Ectodermal cell (in vitro differentiated cells): Measurements from ENCODE around the gene HTR6.
"Not testable (repeated sequence)": the region's sequence is repeated elsewhere in the genome, so short reads cannot be mapped to it uniquely, and the experiment has no call there.

Experiments
- H3K27ac ChIP-seq: 2 replicates; pipeline ENCODE4 v1.7.0; 2013; ENCODE audit warnings: mild to moderate bottlenecking, low read depth, low read length; ENCODE audit not compliant: insufficient read depth, poor library complexity, severe bottlenecking
- H3K27me3 ChIP-seq: 2 replicates; pipeline ENCODE4 v1.7.0; 2013; ENCODE audit warnings: mild to moderate bottlenecking, low read length; ENCODE audit not compliant: insufficient read depth, control insufficient read depth, poor library complexity, severe bottlenecking
- H3K36me3 ChIP-seq: one replicate; pipeline ENCODE4 v1.7.0; 2013; ENCODE audit warnings: low read length; ENCODE audit not compliant: control insufficient read depth, insufficient read depth
- H3K4me1 ChIP-seq: one replicate; pipeline ENCODE4 v1.7.0; 2013; ENCODE audit warnings: low read length; ENCODE audit not compliant: control insufficient read depth, insufficient read depth
- H3K4me3 ChIP-seq: 2 replicates; pipeline ENCODE4 v1.7.0; 2013; ENCODE audit warnings: low read depth, low read length, control low read depth; ENCODE audit not compliant: insufficient read depth
- H3K9me3 ChIP-seq: 2 replicates; pipeline ENCODE4 v1.7.0; 2013; ENCODE audit warnings: mild to moderate bottlenecking, low read length, moderate library complexity; ENCODE audit not compliant: control insufficient read depth
- WGBS, 2 experiments: methylation state at CpG; one replicate each; pipeline ENCODE4 v1.1.7; 2013; ENCODE audit warnings: missing lambda C conversion rate in 2 of 2; 5-methylcytosine and 5-hydroxymethylcytosine counted together

Gene HTR6

GRCh38 chr1:19625291-19625937, 39.3 kb upstream of the HTR6 start:
- no peaks in the 10 kb centered on the region for H3K9me3 ChIP-seq
- WGBS, 2 experiments, result 95 to 96% methylated on average over 8 of the region's 8 CpGs
- H3K27me3 ChIP-seq, result no peaks in the 10 kb centered on the region
- no peak overlapping the region for H3K4me3 ChIP-seq
- H3K27ac ChIP-seq, result no peak overlapping the region
- H3K36me3 ChIP-seq, result peaks cover 9% of the 10 kb centered on the region
- H3K4me1 ChIP-seq, result no peaks in the 10 kb centered on the region

- Histone ChIP-seq H3K27me3 (no peaks in the 10 kb centered on the region), H3K9me3 (no peaks in the 10 kb centered on the region), H3K27ac (no peak overlapping the region), H3K4me1 (no peaks in the 10 kb centered on the region), H3K4me3 (no peak overlapping the region), H3K36me3 (peaks cover 9% of the 10 kb centered on the region)
- WGBS, 2 experiments, result 87% methylated on average over 3 of the region's 3 CpGs
Measured at GRCh38 chr1:19628879-19629278, 35.8 kb upstream of the HTR6 start.

- peaks cover 9% of the 10 kb centered on the region for H3K36me3 ChIP-seq
- no peaks in the 10 kb centered on the region for H3K4me1 ChIP-seq
- WGBS, 2 experiments, result 89 to 90% methylated on average over 3 to 4 of the region's 4 CpGs
- no peak overlapping the region for H3K4me3 ChIP-seq
- H3K27ac ChIP-seq, result no peak overlapping the region
- no peaks in the 10 kb centered on the region for H3K9me3 ChIP-seq
- no peaks in the 10 kb centered on the region for H3K27me3 ChIP-seq
Measured at GRCh38 chr1:19629357-19629756, 35.3 kb upstream of the HTR6 start.

DNA sequence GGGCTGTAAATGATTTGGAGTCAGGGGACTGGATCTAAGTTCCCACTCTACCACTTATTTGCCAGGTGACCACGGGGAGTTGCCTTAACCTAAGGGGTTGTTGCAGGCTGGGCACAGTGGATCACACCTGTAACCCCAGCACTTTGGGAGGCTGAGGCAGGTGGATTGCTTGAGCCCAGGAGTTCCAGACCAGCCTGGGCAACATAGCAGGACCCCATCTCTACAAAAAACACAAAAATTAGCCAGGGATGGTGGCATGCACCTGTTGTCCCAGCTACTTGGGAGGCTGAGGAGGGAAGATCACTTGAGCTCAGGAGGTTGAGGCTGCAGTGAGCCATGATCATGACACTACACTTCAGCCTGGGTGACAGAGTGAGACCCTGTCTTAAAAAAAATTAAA, 34.5 kb upstream of the HTR6 start:
- 81 to 94% methylated on average over 1 of the region's 1 CpG for WGBS, 2 experiments

GRCh38 chr1:19630720-19631395, 33.8 kb upstream of the HTR6 start:
- peaks cover 9% of the 10 kb centered on the region for H3K36me3 ChIP-seq
- H3K27ac ChIP-seq, result no peak overlapping the region
- H3K27me3 ChIP-seq, result no peaks in the 10 kb centered on the region
- H3K9me3 ChIP-seq, result no peaks in the 10 kb centered on the region
- no peaks in the 10 kb centered on the region for H3K4me1 ChIP-seq
- 79 to 88% methylated on average over 4 to 5 of the region's 6 CpGs for WGBS, 2 experiments
- no peak overlapping the region for H3K4me3 ChIP-seq

More for the DNA sequence above, 34.5 kb upstream of the HTR6 start:
- H3K4me3 ChIP-seq, H3K27me3 ChIP-seq, H3K27ac ChIP-seq, H3K36me3 ChIP-seq, H3K9me3 ChIP-seq, H3K4me1 ChIP-seq: not testable (repeated sequence)

DNA sequence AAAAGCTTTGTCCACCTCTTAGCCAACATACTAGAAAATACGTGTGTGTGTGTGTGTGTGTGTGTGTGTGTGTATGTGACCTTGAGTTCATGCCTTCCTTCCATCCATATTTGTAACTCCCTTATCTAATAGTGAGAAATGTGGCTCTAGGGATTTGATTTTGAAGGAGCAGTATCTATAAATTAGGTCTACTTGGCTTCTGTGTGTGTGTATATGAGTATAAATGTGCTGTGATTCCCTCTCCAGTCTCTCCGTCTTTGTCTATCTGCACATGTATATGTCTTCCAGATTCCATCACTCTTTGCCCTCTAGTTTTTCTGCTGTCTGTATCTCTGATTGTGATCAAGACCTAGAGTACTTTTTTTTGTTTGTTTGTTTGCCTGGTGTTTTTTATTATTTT, 32.5 kb upstream of the HTR6 start:
- H3K4me3 ChIP-seq, result no peak overlapping the region
- no peaks in the 10 kb centered on the region for H3K27me3 ChIP-seq
- peaks cover 4% of the 10 kb centered on the region for H3K36me3 ChIP-seq
- no peaks in the 10 kb centered on the region for H3K9me3 ChIP-seq
- no peak overlapping the region for H3K27ac ChIP-seq
- no CpG with 5 or more reads among the region's 2 CpGs for WGBS, 2 experiments
- no peaks in the 10 kb centered on the region for H3K4me1 ChIP-seq

- WGBS, 2 experiments, result 91 to 96% methylated on average over 2 of the region's 2 CpGs
- H3K9me3 ChIP-seq, result no peaks in the 10 kb centered on the region
Measured at GRCh38 chr1:19633106-19633505, 31.6 kb upstream of the HTR6 start.

GRCh38 chr1:19635064-19635463, 29.6 kb upstream of the HTR6 start:
- not testable (repeated sequence) for H3K36me3 ChIP-seq, H3K27me3 ChIP-seq, H3K27ac ChIP-seq, H3K9me3 ChIP-seq, H3K4me1 ChIP-seq, H3K4me3 ChIP-seq
- WGBS, 2 experiments, result 91 to 93% methylated on average over 9 of the region's 9 CpGs

More at GRCh38 chr1:19633106-19633505, 31.6 kb upstream of the HTR6 start:
- H3K27ac ChIP-seq, result no peak overlapping the region
- no peaks in the 10 kb centered on the region for H3K27me3 ChIP-seq
- no peaks in the 10 kb centered on the region for H3K4me1 ChIP-seq
- H3K36me3 ChIP-seq, result no peaks in the 10 kb centered on the region
- H3K4me3 ChIP-seq, result no peak overlapping the region

DNA sequence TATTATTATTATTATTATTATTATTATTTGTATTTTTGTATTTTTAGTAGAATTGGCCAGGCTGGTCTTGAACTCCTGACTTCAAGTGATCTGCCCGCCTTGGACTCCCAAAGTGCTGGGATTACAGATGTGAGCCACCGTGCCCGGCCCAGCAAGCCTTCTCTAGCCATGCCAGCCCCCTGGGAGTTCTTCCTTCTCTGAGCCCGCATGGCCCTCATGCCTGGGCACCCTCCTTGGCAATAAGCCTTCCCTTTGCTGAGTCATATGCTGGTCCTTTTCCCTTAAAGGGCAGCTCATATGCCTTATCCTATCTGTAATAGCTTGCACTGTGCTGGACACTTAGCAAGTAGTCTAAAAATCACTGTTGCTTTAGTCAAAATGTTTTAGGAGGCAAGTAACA, 29.0 kb upstream of the HTR6 start:
- H3K9me3 ChIP-seq, result no peaks in the 10 kb centered on the region
- H3K36me3 ChIP-seq, result no peaks in the 10 kb centered on the region
- no peak overlapping the region for H3K27ac ChIP-seq
- H3K4me3 ChIP-seq, result no peak overlapping the region
- peaks cover 8% of the 10 kb centered on the region for H3K4me1 ChIP-seq
- H3K27me3 ChIP-seq, result no peaks in the 10 kb centered on the region
- WGBS, 2 experiments, result 94% methylated on average over 4 of the region's 4 CpGs

- Histone ChIP-seq H3K4me1 (peaks cover 13% of the 10 kb centered on the region), H3K4me3 (no peak overlapping the region), H3K27ac (no peak overlapping the region), H3K27me3 (peaks cover under 1% of the 10 kb centered on the region), H3K9me3 (no peaks in the 10 kb centered on the region), H3K36me3 (no peaks in the 10 kb centered on the region)
- WGBS, 2 experiments, result 94 to 96% methylated on average over 5 of the region's 5 CpGs
Measured at GRCh38 chr1:19636065-19636464, 28.6 kb upstream of the HTR6 start.
